ENCODE results near the gene RPRD1B. TPM values are rescaled to one million over a fixed set of nuclear protein-coding genes. Genes with fewer than 3 reads are reported as not detected.
A peak's percentile ranks its signal among the peaks of the same experiment; 100 is the strongest.

RPRD1B gene, protein sequence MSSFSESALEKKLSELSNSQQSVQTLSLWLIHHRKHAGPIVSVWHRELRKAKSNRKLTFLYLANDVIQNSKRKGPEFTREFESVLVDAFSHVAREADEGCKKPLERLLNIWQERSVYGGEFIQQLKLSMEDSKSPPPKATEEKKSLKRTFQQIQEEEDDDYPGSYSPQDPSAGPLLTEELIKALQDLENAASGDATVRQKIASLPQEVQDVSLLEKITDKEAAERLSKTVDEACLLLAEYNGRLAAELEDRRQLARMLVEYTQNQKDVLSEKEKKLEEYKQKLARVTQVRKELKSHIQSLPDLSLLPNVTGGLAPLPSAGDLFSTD
- polyA plus RNA-seq (2011; rRNA removed) (26.7 and 28.4 TPM in 2 replicates), polyA plus RNA-seq (2017; fragmentation: RNase III; extraction: RNeasy Plus Mini Kit Qiagen cat#74134 plus additional on column Dnase treatment) (16.1 to 17.1 TPM (median 16.4 TPM) in 3 replicates), polyA minus RNA-seq (2011; rRNA and poly(A)+ RNA removed) (19.8 and 22.9 TPM in 2 replicates)
- polyA plus RNA-seq (2012; cell fraction: cytosol; rRNA removed): 9.2 and 11.5 TPM in 2 replicates
- polyA plus RNA-seq (2012; cell fraction: nucleus; rRNA removed): 14.9 and 28.4 TPM in 2 replicates

DNA sequence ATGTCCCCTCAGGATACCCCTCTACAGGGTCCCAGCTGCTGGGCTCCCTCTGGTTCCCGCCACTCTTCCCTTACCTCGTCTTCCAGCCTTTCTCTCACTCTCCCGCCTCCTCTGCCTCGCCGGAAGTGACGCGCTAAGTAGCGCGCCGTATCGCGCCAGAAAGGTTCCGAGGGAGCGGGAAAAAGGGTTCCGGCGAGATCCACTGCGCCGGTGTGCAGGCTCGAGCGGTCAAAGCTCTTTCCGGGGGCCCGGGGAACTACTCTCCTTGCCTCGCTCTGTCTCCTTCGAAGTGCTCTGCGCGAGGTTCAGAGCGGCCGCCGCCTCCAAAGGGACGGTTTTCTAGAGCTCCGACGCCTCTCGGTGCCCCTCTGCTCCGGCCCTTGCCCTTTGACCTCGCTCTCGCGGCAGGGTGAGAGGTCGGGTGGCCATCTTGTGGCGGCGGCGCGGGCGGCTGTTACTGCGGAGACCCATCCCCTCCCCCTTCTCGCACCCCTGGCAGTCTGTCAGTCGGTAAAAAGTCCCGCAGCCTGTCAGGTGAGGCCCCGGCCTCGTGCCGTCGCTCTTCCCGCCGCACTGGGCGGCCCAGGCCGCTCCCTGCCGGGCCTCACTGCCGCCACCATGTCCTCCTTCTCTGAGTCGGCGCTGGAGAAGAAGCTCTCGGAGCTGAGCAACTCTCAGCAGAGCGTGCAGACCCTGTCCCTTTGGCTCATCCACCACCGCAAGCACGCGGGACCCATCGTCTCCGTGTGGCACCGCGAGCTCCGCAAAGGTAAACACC lies at the start of gene RPRD1B, which contains the start of gene TTI1:
Gene RPRD1B (plus strand): TSS at position 417 of the 778 bp plus-strand sequence. CDS start 202 bp downstream, at position 619.
Gene TTI1 (minus strand): TSS at position 127 of the 778 bp plus-strand sequence. CDS start 19,640 bp downstream, outside the sequence.
- Histone ChIP-seq H3K4me3 (peak within 1 kb of the TSS; percentile 88), H3K4me2 (peak within 1 kb of the TSS; percentile 98), H3K4me1 (peaks cover 25% of the 10 kb centered on the region; the same call in 2 of the 3 replicates), H3K27ac (peak within 1 kb of the TSS; percentile 91 to 95), H3K9me3 (no peaks in the 10 kb centered on the region)
- 2% methylated on average over 53 of the region's 69 CpGs for WGBS (ENCODE audit: missing lambda C conversion rate)
- CTCF ChIA-PET: interaction anchor here (0.8 to 2.1 kb wide), 7 partner anchors 9 to 469 kb away, joined by 3 to 15 read pairs (median 5); no protein-coding TSS in a partner anchor
- peak; percentile 46 for FAIRE-seq
- peak; percentile 95 to 98 for ATAC-seq
- POLR2A ChIA-PET: interaction anchor here (0.5 to 2.0 kb wide), 9 partner anchors 8 to 184 kb away, joined by 3 to 15 read pairs (median 3); no protein-coding TSS in a partner anchor
- peak; percentile 80 to 90 for DNase-seq (ENCODE audit: low read depth in 1 of 2, low spot score in 1 of 2)
- TF ChIP-seq HOXA7 (CRISPR knock-in tag; IDR thresholded peaks at IDR 0.05): no peak
- no peak for TF ChIP-seq JUNB (IDR thresholded peaks at IDR 0.05)
- TF ChIP-seq HES2 (IDR thresholded peaks at IDR 0.05): no peak
- peak; percentile 71 for TF ChIP-seq KDM5A (IDR thresholded peaks at IDR 0.05)
- TF ChIP-seq, protein P1, sequence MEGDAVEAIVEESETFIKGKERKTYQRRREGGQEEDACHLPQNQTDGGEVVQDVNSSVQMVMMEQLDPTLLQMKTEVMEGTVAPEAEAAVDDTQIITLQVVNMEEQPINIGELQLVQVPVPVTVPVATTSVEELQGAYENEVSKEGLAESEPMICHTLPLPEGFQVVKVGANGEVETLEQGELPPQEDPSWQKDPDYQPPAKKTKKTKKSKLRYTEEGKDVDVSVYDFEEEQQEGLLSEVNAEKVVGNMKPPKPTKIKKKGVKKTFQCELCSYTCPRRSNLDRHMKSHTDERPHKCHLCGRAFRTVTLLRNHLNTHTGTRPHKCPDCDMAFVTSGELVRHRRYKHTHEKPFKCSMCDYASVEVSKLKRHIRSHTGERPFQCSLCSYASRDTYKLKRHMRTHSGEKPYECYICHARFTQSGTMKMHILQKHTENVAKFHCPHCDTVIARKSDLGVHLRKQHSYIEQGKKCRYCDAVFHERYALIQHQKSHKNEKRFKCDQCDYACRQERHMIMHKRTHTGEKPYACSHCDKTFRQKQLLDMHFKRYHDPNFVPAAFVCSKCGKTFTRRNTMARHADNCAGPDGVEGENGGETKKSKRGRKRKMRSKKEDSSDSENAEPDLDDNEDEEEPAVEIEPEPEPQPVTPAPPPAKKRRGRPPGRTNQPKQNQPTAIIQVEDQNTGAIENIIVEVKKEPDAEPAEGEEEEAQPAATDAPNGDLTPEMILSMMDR (IDR thresholded peaks at IDR 0.05): no peak
- TF ChIP-seq GATA3 (IDR thresholded peaks at IDR 0.05; ENCODE audit: borderline replicate concordance): no peak
- no peak for TF ChIP-seq POLR2AphosphoS2 (conservative IDR thresholded peaks at IDR 0.05; ENCODE audit: low read length)
- TF ChIP-seq NR3C1 (IDR thresholded peaks at IDR 0.05): no peak
- no peak for TF ChIP-seq NPAS2 (CRISPR knock-in tag; IDR thresholded peaks at IDR 0.05; ENCODE audit: borderline replicate concordance)
- TF ChIP-seq BHLHE40 (IDR thresholded peaks at IDR 0.05; ENCODE audit: low read depth, low read length): no peak
- no peak for TF ChIP-seq CBX2 (IDR thresholded peaks at IDR 0.05; ENCODE audit: borderline replicate concordance, low read depth)
- TF ChIP-seq RFX5 (IDR thresholded peaks at IDR 0.05): no peak
- TF ChIP-seq MAFK (IDR thresholded peaks at IDR 0.05; ENCODE audit: partially characterized antibody): no peak
- TF ChIP-seq RAD21 (conservative IDR thresholded peaks at IDR 0.05 in 1 of 2, IDR thresholded peaks at IDR 0.05 in 1 of 2): no peak; a peak in 2 of 5 replicates
- TF ChIP-seq RARB (CRISPR knock-in tag; IDR thresholded peaks at IDR 0.05): no peak
- no peak for TF ChIP-seq FOSB (CRISPR knock-in tag; IDR thresholded peaks at IDR 0.05)
- TF ChIP-seq RCOR1 (IDR thresholded peaks at IDR 0.05; ENCODE audit: low read depth, low read length): no peak
- no peak for TF ChIP-seq ZSCAN20 (CRISPR knock-in tag; IDR thresholded peaks at IDR 0.05)
- TF ChIP-seq, protein P2, sequence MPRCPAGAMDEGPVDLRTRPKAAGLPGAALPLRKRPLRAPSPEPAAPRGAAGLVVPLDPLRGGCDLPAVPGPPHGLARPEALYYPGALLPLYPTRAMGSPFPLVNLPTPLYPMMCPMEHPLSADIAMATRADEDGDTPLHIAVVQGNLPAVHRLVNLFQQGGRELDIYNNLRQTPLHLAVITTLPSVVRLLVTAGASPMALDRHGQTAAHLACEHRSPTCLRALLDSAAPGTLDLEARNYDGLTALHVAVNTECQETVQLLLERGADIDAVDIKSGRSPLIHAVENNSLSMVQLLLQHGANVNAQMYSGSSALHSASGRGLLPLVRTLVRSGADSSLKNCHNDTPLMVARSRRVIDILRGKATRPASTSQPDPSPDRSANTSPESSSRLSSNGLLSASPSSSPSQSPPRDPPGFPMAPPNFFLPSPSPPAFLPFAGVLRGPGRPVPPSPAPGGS (IDR thresholded peaks at IDR 0.05): no peak
- TF ChIP-seq RNF2 (IDR thresholded peaks at IDR 0.05; ENCODE audit: borderline replicate concordance, low read depth): no peak
- TF ChIP-seq ZFP36 (IDR thresholded peaks at IDR 0.05; ENCODE audit: borderline replicate concordance, partially characterized antibody): no peak
- TF ChIP-seq PHF8 (IDR thresholded peaks at IDR 0.05; ENCODE audit: borderline replicate concordance, low read depth): peak; percentile 74
- no peak for TF ChIP-seq USF2 (IDR thresholded peaks at IDR 0.05)
- TF ChIP-seq, protein P3, sequence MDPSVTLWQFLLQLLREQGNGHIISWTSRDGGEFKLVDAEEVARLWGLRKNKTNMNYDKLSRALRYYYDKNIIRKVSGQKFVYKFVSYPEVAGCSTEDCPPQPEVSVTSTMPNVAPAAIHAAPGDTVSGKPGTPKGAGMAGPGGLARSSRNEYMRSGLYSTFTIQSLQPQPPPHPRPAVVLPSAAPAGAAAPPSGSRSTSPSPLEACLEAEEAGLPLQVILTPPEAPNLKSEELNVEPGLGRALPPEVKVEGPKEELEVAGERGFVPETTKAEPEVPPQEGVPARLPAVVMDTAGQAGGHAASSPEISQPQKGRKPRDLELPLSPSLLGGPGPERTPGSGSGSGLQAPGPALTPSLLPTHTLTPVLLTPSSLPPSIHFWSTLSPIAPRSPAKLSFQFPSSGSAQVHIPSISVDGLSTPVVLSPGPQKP (IDR thresholded peaks at IDR 0.05; ENCODE audit: low read depth, low read length): peak; percentile 81; the same call in 1 of the 2 replicates
- TF ChIP-seq HEYL (CRISPR knock-in tag; IDR thresholded peaks at IDR 0.05): no peak
- TF ChIP-seq, protein P4, sequence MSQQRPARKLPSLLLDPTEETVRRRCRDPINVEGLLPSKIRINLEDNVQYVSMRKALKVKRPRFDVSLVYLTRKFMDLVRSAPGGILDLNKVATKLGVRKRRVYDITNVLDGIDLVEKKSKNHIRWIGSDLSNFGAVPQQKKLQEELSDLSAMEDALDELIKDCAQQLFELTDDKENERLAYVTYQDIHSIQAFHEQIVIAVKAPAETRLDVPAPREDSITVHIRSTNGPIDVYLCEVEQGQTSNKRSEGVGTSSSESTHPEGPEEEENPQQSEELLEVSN (IDR thresholded peaks at IDR 0.05; ENCODE audit: borderline replicate concordance, low read depth): peak; percentile 99
- no peak; the same call in 1 of the 2 replicates for TF ChIP-seq ESRRA (IDR thresholded peaks at IDR 0.05; ENCODE audit: borderline replicate concordance, low read length)
- TF ChIP-seq HMGXB4 (CRISPR knock-in tag; IDR thresholded peaks at IDR 0.05; ENCODE audit: borderline replicate concordance): no peak; the same call in 1 of the 2 replicates
- TF ChIP-seq EHF (CRISPR knock-in tag; IDR thresholded peaks at IDR 0.05): no peak; the same call in 1 of the 2 replicates

All from A549 (cell line).